DND-41 (cell line): ENCODE data around the gene HSF2BP.
"Not testable (repeated sequence)": the region's sequence is repeated elsewhere in the genome, so short reads cannot be mapped to it uniquely, and the experiment has no call there.

Experiments used
- CTCF ChIP-seq: IDR thresholded peaks from 2 replicates; pipeline ENCODE4 v1.5.1; 2012; ENCODE audit warnings: borderline replicate concordance, low read length, moderate library complexity, mild to moderate bottlenecking; ENCODE audit not compliant: poor library complexity, severe bottlenecking; ENCODE audit errors: extremely low read depth
- EZH2 ChIP-seq: IDR thresholded peaks from 3 replicates; pipeline ENCODE4 v1.6.1; 2012; ENCODE audit warnings: borderline replicate concordance, low read depth, mild to moderate bottlenecking, moderate library complexity, low read length, inconsistent platforms; ENCODE audit not compliant: severe bottlenecking

- TF ChIP-seq CTCF, EZH2: not testable (repeated sequence)
These were observed 40.1 kb upstream of the HSF2BP start for GRCh38 chr21:43699492-43699777.
